ENCODE data around the gene CHAF1A. TPM values are rescaled to one million over a fixed set of nuclear protein-coding genes. Genes with fewer than 3 reads are reported as not detected.

Gene CHAF1A
- total RNA-seq, 1 experiment from 2014 or later = 161 TPM

- Mint-ChIP-seq H3K27me3 (ENCODE audit: low read depth) (no peaks in the 10 kb centered on the region), H3K4me1 (peaks cover 11% of the 10 kb centered on the region), H3K36me3 (peaks cover 10% of the 10 kb centered on the region), H3K4me3 (no peak overlapping the region), H3K9me3 (no peaks in the 10 kb centered on the region), H3K27ac (no peak overlapping the region)
- ATAC-seq (no peak), DNase-seq (ENCODE audit: low spot score) (no peak)
- ChIA-PET CTCF (interaction anchor here (1.8 kb wide), 1 partner anchor 72 kb away, joined by 5 read pairs; no protein-coding TSS in a partner anchor), POLR2A (no interaction called here)
- TF ChIP-seq NFATC4 (CRISPR knock-in tag; IDR thresholded peaks at IDR 0.05) (no peak), EMX1 (CRISPR knock-in tag; IDR thresholded peaks at IDR 0.05) (no peak), TCF7 (CRISPR knock-in tag; IDR thresholded peaks at IDR 0.05; ENCODE audit: low read depth) (no peak), CTCF (IDR thresholded peaks at IDR 0.05) (no peak), ERG (CRISPR knock-in tag; IDR thresholded peaks at IDR 0.05) (no peak)
Measured at GRCh38 chr19:4453232-4454179, 51.1 kb downstream of the CHAF1A start.

- ATAC-seq = no peak
- CTCF ChIA-PET = no interaction called here
- TF ChIP-seq FOXK1 (CRISPR knock-in tag; IDR thresholded peaks at IDR 0.05) = no peak
- H3K9me3 Mint-ChIP-seq = no peaks in the 10 kb centered on the region
- no peak for DNase-seq (ENCODE audit: low spot score)
- POLR2A ChIA-PET = no interaction called here
- no peak overlapping the region for H3K27ac Mint-ChIP-seq
- peaks cover 9% of the 10 kb centered on the region for H3K4me1 Mint-ChIP-seq
- no peaks in the 10 kb centered on the region for H3K27me3 Mint-ChIP-seq (ENCODE audit: low read depth)
- no peak overlapping the region for H3K4me3 Mint-ChIP-seq
- peaks cover 2% of the 10 kb centered on the region; the same call in 1 of the 2 replicates for H3K36me3 Mint-ChIP-seq
Measured at GRCh38 chr19:4454747-4455718, 52.6 kb downstream of the CHAF1A start.

GRCh38 chr19:4455719-4456475, 53.5 kb downstream of the CHAF1A start:
- no peak for TF ChIP-seq CREB1 (CRISPR knock-in tag; IDR thresholded peaks at IDR 0.05)
- no peak for TF ChIP-seq JUN (CRISPR knock-in tag; IDR thresholded peaks at IDR 0.05)
- no peak for TF ChIP-seq ZNF232 (CRISPR knock-in tag; IDR thresholded peaks at IDR 0.05)
- TF ChIP-seq ZBTB43 (CRISPR knock-in tag; IDR thresholded peaks at IDR 0.05) = no peak
- TF ChIP-seq CBFB (CRISPR knock-in tag; IDR thresholded peaks at IDR 0.05; ENCODE audit: low read depth) = no peak
- TF ChIP-seq ZNF281 (CRISPR knock-in tag; IDR thresholded peaks at IDR 0.05) = no peak
- TF ChIP-seq HMGA2 (CRISPR knock-in tag; IDR thresholded peaks at IDR 0.05) = no peak
- Mint-ChIP-seq H3K4me3 (peak overlapping the region; percentile 93), H3K9me3 (no peaks in the 10 kb centered on the region), H3K27me3 (ENCODE audit: low read depth) (peaks cover 4% of the 10 kb centered on the region; the same call in 1 of the 2 replicates), H3K27ac (no peak overlapping the region), H3K36me3 (no peaks in the 10 kb centered on the region), H3K4me1 (peaks cover 9% of the 10 kb centered on the region)
- POLR2A ChIA-PET = interaction anchor here (0.7 kb wide), 1 partner anchor 12 kb away, joined by 3 read pairs; no protein-coding TSS in a partner anchor
- ATAC-seq (no peak), DNase-seq (ENCODE audit: low spot score) (no peak)
- CTCF ChIA-PET = interaction anchor here (0.9 to 1.4 kb wide), 3 partner anchors 9 to 68 kb away, joined by 3 to 6 read pairs (median 3); no protein-coding TSS in a partner anchor
